OCI-LY3 (cell line): ENCODE measurements around the gene FADS1.

Source experiments
- H2AFZ ChIP-seq: fragments of 200-600, 300-600 bp; shearing (Covaris generic); 2 replicates; pipeline ENCODE4 v1.6.0; 2014; ENCODE audit warnings: antibody characterized with exemption, low read depth, low read length
- H3K27ac ChIP-seq: fragments of 200-600, 300-600 bp; sonication (generic); 2 replicates; pipeline ENCODE4 v1.5.1; 2014; ENCODE audit warnings: mild to moderate bottlenecking, low read length, moderate library complexity, mixed read lengths
- H3K27me3 ChIP-seq: fragments of 200-600, 300-600 bp; sonication (generic); 2 replicates; pipeline ENCODE4 v1.6.1; 2014; ENCODE audit warnings: low read depth, low read length, mixed read lengths
- H3K36me3 ChIP-seq: fragments of 200-600, 300-600 bp; sonication (generic); replicated peaks from 2 replicates; pipeline ENCODE3; 2014; ENCODE audit warnings: low read depth, low read length, mixed read lengths
- H3K4me1 ChIP-seq: fragments of 300-600, 200-600 bp; sonication (generic); 2 replicates; pipeline ENCODE4 v1.6.1; 2014; ENCODE audit warnings: low read length, mixed read lengths
- H3K4me2 ChIP-seq: fragments of 200-600, 300-600 bp; sonication (generic); 2 replicates; pipeline ENCODE4 v1.6.1; 2014; ENCODE audit warnings: low read length, mixed read lengths
- H3K4me3 ChIP-seq: fragments of 300-600, 200-600 bp; sonication (generic); 2 replicates; pipeline ENCODE4 v1.5.1; 2014; ENCODE audit warnings: antibody characterized with exemption, mild to moderate bottlenecking, low read length, moderate library complexity
- H3K79me2 ChIP-seq: fragments of 300-600, 200-600 bp; shearing (Covaris generic); 2 replicates; pipeline ENCODE4 v1.6.1; 2014; ENCODE audit warnings: mild to moderate bottlenecking, low read length, mixed read lengths
- H3K9ac ChIP-seq: fragments of 300-600, 200-600 bp; shearing (Covaris generic); 2 replicates; pipeline ENCODE4 v1.6.0; 2014; ENCODE audit warnings: mild to moderate bottlenecking, low read length, moderate library complexity
- H3K9me3 ChIP-seq: fragments of 200-600, 300-600 bp; shearing (Covaris generic); 2 replicates; pipeline ENCODE4 v1.6.1; 2014; ENCODE audit warnings: low read length, mixed read lengths; ENCODE audit not compliant: insufficient read depth
- H4K20me1 ChIP-seq: fragments of 200-600, 300-600 bp; sonication (generic); 2 replicates; pipeline ENCODE4 v1.6.1; 2016; ENCODE audit warnings: low read length, mixed read lengths; ENCODE audit not compliant: insufficient read depth
- EZH2phosphoT487 ChIP-seq: fragments of 200-600 bp; shearing (Covaris generic); IDR thresholded peaks from 2 replicates; pipeline ENCODE4 v1.6.1; 2018; ENCODE audit warnings: antibody characterized with exemption, mixed run types, low read depth
- TF ChIP-seq, protein P1 (sequence below): fragments of 200-600, 300-600 bp; sonication (generic); IDR thresholded peaks from 2 replicates; pipeline ENCODE4 v1.5.1; 2014; ENCODE audit warnings: antibody characterized with exemption, low read length, low read depth

The FADS1 gene

DNA sequence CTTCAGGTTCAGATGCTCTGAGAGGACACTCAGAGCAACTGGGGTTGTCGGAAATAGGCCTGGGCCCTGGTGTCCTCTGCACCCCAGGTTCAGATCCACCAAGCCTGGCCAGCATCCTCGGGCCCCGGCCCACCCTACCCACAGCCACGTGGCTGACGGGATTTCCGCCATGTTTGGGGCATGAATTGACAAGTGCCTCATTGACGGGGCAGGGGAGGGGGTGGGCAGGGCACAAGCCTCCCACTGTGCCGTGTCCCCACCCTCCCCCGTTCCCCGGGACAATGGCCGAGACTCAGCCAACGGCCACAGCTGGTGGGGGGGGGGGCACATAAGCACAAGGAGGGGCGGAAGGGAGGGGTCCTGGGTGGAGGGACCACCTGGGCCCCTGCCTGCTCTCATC, 55.9 kb downstream of the FADS1 start:
- Histone ChIP-seq H3K27ac (no peak overlapping the region), H2AFZ (no peak overlapping the region), H3K36me3 (no peaks in the 10 kb centered on the region), H3K27me3 (peaks cover 3% of the 10 kb centered on the region; the same call in 1 of the 2 replicates), H3K79me2 (no peaks in the 10 kb centered on the region), H3K4me2 (no peak overlapping the region), H4K20me1 (no peaks in the 10 kb centered on the region), H3K4me3 (no peak overlapping the region), H3K9ac (no peak overlapping the region), H3K9me3 (no peaks in the 10 kb centered on the region), H3K4me1 (no peaks in the 10 kb centered on the region)
- TF ChIP-seq, protein P1, sequence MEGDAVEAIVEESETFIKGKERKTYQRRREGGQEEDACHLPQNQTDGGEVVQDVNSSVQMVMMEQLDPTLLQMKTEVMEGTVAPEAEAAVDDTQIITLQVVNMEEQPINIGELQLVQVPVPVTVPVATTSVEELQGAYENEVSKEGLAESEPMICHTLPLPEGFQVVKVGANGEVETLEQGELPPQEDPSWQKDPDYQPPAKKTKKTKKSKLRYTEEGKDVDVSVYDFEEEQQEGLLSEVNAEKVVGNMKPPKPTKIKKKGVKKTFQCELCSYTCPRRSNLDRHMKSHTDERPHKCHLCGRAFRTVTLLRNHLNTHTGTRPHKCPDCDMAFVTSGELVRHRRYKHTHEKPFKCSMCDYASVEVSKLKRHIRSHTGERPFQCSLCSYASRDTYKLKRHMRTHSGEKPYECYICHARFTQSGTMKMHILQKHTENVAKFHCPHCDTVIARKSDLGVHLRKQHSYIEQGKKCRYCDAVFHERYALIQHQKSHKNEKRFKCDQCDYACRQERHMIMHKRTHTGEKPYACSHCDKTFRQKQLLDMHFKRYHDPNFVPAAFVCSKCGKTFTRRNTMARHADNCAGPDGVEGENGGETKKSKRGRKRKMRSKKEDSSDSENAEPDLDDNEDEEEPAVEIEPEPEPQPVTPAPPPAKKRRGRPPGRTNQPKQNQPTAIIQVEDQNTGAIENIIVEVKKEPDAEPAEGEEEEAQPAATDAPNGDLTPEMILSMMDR = no peak
- TF ChIP-seq EZH2phosphoT487 = no peak

DNA sequence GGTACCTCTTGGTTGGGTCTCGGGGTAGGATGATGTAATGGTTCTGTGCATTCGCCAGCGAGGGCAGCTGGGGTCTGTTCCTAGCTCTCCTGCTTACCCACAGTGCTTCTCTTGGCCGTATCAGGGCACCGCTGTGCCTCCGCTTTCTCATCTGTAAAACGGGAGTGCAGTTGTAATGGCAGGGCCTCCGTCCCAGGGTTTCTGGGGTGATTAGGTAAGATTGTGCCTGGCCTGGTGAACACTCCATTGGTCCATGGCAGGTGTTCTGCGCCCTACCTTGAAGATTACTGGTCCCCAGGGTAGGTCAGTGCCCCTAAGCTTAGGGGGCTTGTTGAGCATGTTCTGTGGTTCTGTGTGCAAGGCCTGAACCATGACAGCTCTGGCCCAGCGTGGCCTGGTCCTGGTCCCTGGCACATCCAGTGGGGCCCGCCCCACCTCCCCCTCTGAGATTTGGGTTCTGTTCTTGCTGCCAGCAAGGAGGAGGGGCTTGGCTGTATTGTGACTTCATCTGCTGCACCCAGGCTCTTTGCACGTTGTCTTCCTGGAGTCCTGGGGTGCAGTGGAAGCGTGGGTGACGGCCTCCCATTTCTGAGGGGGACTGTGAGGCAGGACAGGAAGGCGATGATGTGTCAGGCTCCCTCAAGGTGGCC, 59.5 kb downstream of the FADS1 start:
- H2AFZ ChIP-seq = no peak overlapping the region
- H3K27me3 ChIP-seq = no peaks in the 10 kb centered on the region
- TF ChIP-seq, protein P1 = no peak
- TF ChIP-seq EZH2phosphoT487 = no peak
- no peak overlapping the region for H3K4me2 ChIP-seq
- no peak overlapping the region for H3K9ac ChIP-seq
- no peaks in the 10 kb centered on the region for H3K79me2 ChIP-seq
- no peak overlapping the region for H3K4me3 ChIP-seq
- no peaks in the 10 kb centered on the region for H3K36me3 ChIP-seq
- H3K4me1 ChIP-seq = no peaks in the 10 kb centered on the region
- H3K27ac ChIP-seq = no peak overlapping the region
- H4K20me1 ChIP-seq = no peaks in the 10 kb centered on the region
- no peaks in the 10 kb centered on the region for H3K9me3 ChIP-seq

DNA sequence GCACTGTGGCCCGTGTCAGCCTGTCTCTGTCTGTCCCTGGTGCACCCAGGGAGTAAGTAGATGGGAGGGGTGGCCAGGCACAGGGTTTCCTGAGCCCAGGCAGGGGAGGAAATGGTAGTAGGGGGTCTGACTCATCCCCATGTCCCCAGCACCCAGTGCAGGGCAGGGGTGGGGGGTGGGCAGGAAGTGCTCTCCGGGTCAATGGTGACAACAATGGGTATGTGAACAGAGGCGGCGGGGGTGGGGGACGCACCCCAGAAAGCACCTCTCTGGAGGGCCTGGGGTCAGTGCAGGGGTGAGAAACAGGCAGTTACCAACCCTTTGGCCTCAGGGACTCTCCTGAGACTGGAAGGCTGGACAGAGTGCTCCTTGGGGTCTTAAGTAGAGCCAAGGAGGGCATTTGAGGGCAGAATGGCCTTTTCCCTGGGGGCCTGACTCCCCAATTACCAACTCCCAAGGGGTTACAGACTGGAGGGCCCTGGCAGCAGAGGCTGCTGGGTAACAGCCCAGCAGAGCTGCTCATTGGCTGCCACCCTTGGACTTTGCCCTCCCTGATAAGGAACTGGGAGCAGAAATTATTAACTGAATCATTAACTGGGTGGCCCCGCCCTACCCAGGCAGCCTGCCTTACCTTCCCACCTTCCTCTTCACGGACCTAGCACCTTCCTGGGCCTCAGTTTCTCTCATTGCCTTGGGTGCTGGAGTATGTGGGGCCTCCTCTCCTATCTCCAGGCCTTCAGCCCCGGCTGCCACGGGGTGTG, 60.2 kb downstream of the FADS1 start:
- H3K36me3 ChIP-seq = no peaks in the 10 kb centered on the region
- no peaks in the 10 kb centered on the region for H3K4me1 ChIP-seq
- H3K27ac ChIP-seq = no peak overlapping the region
- H3K9me3 ChIP-seq = no peaks in the 10 kb centered on the region
- H3K4me2 ChIP-seq = no peak overlapping the region
- H3K27me3 ChIP-seq = no peaks in the 10 kb centered on the region
- H3K9ac ChIP-seq = no peak overlapping the region
- TF ChIP-seq, protein P1 = no peak
- no peak for TF ChIP-seq EZH2phosphoT487
- no peaks in the 10 kb centered on the region for H3K79me2 ChIP-seq
- H2AFZ ChIP-seq = no peak overlapping the region
- H3K4me3 ChIP-seq = no peak overlapping the region
- H4K20me1 ChIP-seq = no peaks in the 10 kb centered on the region

DNA sequence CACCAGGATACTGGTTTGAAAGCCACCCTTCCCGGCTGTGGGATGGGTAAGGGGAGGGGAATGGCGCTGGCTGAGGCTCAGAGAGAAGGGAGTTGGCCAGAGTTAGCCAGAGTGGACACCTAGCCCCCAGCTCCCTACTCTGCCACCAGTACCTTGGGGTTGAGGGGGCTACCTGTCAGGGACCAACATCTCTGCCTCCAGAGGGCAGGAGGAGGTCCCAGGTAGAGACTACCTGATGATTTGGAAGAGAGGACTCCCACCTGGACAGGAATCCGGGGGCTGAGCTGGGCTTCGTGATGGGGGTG, 60.7 kb downstream of the FADS1 start:
- no peaks in the 10 kb centered on the region for H3K4me1 ChIP-seq
- no peak overlapping the region for H3K4me3 ChIP-seq
- H3K4me2 ChIP-seq = no peak overlapping the region
- no peak overlapping the region for H2AFZ ChIP-seq
- TF ChIP-seq, protein P1 = no peak
- TF ChIP-seq EZH2phosphoT487 = no peak
- H3K27ac ChIP-seq = no peak overlapping the region
- no peaks in the 10 kb centered on the region for H3K9me3 ChIP-seq
- no peaks in the 10 kb centered on the region for H3K36me3 ChIP-seq
- H4K20me1 ChIP-seq = no peaks in the 10 kb centered on the region
- H3K27me3 ChIP-seq = no peaks in the 10 kb centered on the region
- H3K79me2 ChIP-seq = no peaks in the 10 kb centered on the region
- H3K9ac ChIP-seq = no peak overlapping the region
